ENCODE results near the gene SLC66A2. TPM values are rescaled to one million over a fixed set of nuclear protein-coding genes. Genes with fewer than 3 reads are reported as not detected.

The SLC66A2 gene
- total RNA-seq, 1 experiment from 2014 or later, result 52.8 TPM

DNA sequence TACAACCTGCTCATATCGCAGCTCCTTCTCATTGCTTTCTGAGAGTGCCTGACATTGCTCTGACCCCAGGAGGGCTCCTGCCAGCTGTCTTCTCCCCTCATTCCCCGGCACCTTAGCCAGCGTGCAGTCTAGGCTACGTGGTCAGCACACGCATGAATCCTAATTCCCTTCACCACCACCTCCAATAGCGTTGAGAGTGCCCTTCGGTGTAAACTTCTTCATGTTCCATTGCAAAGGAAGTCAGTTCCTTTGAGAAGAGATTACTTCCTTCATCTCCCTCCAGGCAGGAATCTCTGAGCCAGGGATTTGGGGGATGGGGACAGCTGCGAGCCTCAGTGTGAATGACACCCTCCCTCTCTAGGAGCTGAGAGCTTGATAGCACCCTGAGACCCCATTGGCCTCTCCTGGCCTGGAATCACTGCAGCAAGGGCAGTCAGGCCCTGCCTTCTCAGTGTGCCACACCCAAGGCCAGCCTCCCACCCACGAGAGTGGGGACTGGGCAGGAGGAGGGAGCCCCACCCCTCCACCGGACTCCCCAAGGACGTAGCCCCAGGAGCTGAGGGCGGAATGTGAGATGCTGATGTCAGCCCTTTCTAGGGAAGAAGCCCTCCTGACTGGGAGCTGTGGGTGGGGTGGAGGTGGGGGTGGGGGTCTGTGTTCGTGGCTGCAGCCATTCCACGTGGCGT, 53.4 kb downstream of the SLC66A2 start:
- ChIA-PET POLR2A (ENCODE audit: unreplicated experiment) (no interaction called here), CTCF (no interaction called here)
- BruUV-seq (replicated peaks), result no TSS peak

DNA sequence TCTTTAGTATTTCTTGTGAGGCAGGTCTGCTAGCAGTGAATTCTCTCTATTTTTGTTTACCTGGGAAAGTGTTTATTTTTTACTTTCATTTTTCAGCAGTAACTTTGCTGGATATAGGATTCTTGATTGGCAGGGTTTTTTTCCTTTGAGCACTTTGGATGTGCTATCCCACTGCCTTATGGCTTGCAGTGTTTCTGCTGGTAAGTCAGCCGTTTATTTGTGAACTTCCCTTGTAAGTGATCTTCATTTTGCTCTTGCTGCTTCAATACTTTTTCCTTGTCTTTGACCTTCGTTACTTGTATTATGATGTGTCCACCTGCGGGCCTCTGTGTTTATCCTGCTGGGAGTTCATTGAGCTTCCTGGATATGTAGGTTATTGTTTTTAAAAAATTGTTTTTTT, 54.7 kb downstream of the SLC66A2 start:
- ATAC-seq (no peak), DNase-seq (no peak)
- H2AFZ ChIP-seq (ENCODE audit: low read length), result no peak overlapping the region
- no peaks in the 10 kb centered on the region for H3K27me3 ChIP-seq (ENCODE audit: low read length)
- TF ChIP-seq EZH2 (IDR thresholded peaks at IDR 0.05; ENCODE audit: low read length, unreplicated experiment), result no peak
- TF ChIP-seq EZH2phosphoT487 (IDR thresholded peaks at IDR 0.05; ENCODE audit: borderline replicate concordance, low read length), result no peak
- TF ChIP-seq, protein P1, sequence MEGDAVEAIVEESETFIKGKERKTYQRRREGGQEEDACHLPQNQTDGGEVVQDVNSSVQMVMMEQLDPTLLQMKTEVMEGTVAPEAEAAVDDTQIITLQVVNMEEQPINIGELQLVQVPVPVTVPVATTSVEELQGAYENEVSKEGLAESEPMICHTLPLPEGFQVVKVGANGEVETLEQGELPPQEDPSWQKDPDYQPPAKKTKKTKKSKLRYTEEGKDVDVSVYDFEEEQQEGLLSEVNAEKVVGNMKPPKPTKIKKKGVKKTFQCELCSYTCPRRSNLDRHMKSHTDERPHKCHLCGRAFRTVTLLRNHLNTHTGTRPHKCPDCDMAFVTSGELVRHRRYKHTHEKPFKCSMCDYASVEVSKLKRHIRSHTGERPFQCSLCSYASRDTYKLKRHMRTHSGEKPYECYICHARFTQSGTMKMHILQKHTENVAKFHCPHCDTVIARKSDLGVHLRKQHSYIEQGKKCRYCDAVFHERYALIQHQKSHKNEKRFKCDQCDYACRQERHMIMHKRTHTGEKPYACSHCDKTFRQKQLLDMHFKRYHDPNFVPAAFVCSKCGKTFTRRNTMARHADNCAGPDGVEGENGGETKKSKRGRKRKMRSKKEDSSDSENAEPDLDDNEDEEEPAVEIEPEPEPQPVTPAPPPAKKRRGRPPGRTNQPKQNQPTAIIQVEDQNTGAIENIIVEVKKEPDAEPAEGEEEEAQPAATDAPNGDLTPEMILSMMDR (conservative IDR thresholded peaks at IDR 0.05; ENCODE audit: low read depth, low read length), result no peak
- no peaks in the 10 kb centered on the region for H3K79me2 ChIP-seq (ENCODE audit: low read length)
- no peaks in the 10 kb centered on the region for H3K9me2 ChIP-seq (replicated peaks; ENCODE audit: low read length)
- no peaks in the 10 kb centered on the region for H3K36me3 ChIP-seq (ENCODE audit: low read depth, low read length)
- POLR2A ChIA-PET (ENCODE audit: unreplicated experiment), result no interaction called here
- intact Hi-C loops (cut with micrococcal nuclease), result no loop called here
- H3K9me3 ChIP-seq (ENCODE audit: low read length), result peaks cover 19% of the 10 kb centered on the region; the same call in 1 of the 2 replicates
- no peak overlapping the region for H3K4me3 ChIP-seq (ENCODE audit: low read length)
- H3K9ac ChIP-seq (ENCODE audit: low read length), result no peak overlapping the region
- no peaks in the 10 kb centered on the region for H4K20me1 ChIP-seq (ENCODE audit: low read length)
- no peak overlapping the region for H3K4me2 ChIP-seq (ENCODE audit: low read length)
- no peak overlapping the region for H3K27ac ChIP-seq (ENCODE audit: low read length)
- no TSS peak for BruUV-seq (replicated peaks)
- no peaks in the 10 kb centered on the region for H3K4me1 ChIP-seq (ENCODE audit: insufficient read depth, low read length)
- CTCF ChIA-PET, result no interaction called here
- no peaks in the 10 kb centered on the region for H3F3A ChIP-seq (ENCODE audit: low read length, unreplicated experiment)

More for the DNA sequence above, 53.4 kb downstream of the SLC66A2 start:
- H3K4me1 ChIP-seq (ENCODE audit: insufficient read depth, low read length), result no peaks in the 10 kb centered on the region
- no peak overlapping the region for H2AFZ ChIP-seq (ENCODE audit: low read length)
- no peak for ATAC-seq
- H3K4me3 ChIP-seq (ENCODE audit: low read length), result no peak overlapping the region
- intact Hi-C loops (cut with micrococcal nuclease), result no loop called here
- H3K27me3 ChIP-seq (ENCODE audit: low read length), result no peaks in the 10 kb centered on the region
- H3K36me3 ChIP-seq (ENCODE audit: low read depth, low read length), result no peaks in the 10 kb centered on the region
- peaks cover 19% of the 10 kb centered on the region; the same call in 1 of the 2 replicates for H3K9me3 ChIP-seq (ENCODE audit: low read length)
- H3K4me2 ChIP-seq (ENCODE audit: low read length), result no peak overlapping the region
- no peak for DNase-seq
- H4K20me1 ChIP-seq (ENCODE audit: low read length), result no peaks in the 10 kb centered on the region
- H3K27ac ChIP-seq (ENCODE audit: low read length), result no peak overlapping the region
- no peak overlapping the region for H3K9ac ChIP-seq (ENCODE audit: low read length)
- no peak for TF ChIP-seq EZH2phosphoT487 (IDR thresholded peaks at IDR 0.05; ENCODE audit: borderline replicate concordance, low read length)
- no peak for TF ChIP-seq EZH2 (IDR thresholded peaks at IDR 0.05; ENCODE audit: low read length, unreplicated experiment)
- TF ChIP-seq, protein P1 (conservative IDR thresholded peaks at IDR 0.05; ENCODE audit: low read depth, low read length), result no peak
- H3K9me2 ChIP-seq (replicated peaks; ENCODE audit: low read length), result no peaks in the 10 kb centered on the region
- no peaks in the 10 kb centered on the region for H3F3A ChIP-seq (ENCODE audit: low read length, unreplicated experiment)
- H3K79me2 ChIP-seq (ENCODE audit: low read length), result no peaks in the 10 kb centered on the region

DNA sequence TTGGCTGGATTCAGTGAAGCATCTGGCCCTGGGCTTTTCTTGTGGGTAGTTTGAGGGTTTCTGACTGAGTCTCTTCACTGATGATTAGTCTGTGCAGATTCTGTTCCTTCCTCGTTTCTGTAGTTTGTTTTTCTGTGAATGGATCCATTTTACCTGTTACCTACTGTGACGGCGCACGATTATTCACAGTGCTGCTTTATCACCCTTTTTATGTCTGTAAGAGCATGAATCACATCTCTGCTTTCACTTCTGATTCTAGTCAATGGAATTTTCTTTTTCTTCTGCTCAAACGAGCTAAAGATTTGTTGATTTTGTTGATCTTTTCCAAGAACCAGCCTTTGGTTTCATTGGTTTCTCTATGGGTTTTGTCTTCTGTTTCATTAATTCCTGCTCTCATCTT, 60.8 kb downstream of the SLC66A2 start:
- H3K27ac ChIP-seq (ENCODE audit: low read length), result no peak overlapping the region
- DNase-seq (no peak), ATAC-seq (no peak)
- no peaks in the 10 kb centered on the region for H3F3A ChIP-seq (ENCODE audit: low read length, unreplicated experiment)
- CTCF ChIA-PET, result no interaction called here
- H2AFZ ChIP-seq (ENCODE audit: low read length), result no peak overlapping the region
- BruUV-seq (replicated peaks), result no TSS peak
- H3K27me3 ChIP-seq (ENCODE audit: low read length), result no peaks in the 10 kb centered on the region
- no peak overlapping the region for H3K9ac ChIP-seq (ENCODE audit: low read length)
- intact Hi-C loops (cut with micrococcal nuclease), result no loop called here
- H3K9me2 ChIP-seq (replicated peaks; ENCODE audit: low read length), result no peaks in the 10 kb centered on the region
- H3K36me3 ChIP-seq (ENCODE audit: low read depth, low read length), result no peaks in the 10 kb centered on the region
- no peak overlapping the region for H3K4me2 ChIP-seq (ENCODE audit: low read length)
- no peaks in the 10 kb centered on the region for H3K79me2 ChIP-seq (ENCODE audit: low read length)
- no peaks in the 10 kb centered on the region for H3K4me1 ChIP-seq (ENCODE audit: insufficient read depth, low read length)
- H3K9me3 ChIP-seq (ENCODE audit: low read length), result no peaks in the 10 kb centered on the region
- TF ChIP-seq, protein P1 (conservative IDR thresholded peaks at IDR 0.05; ENCODE audit: low read depth, low read length), result no peak
- TF ChIP-seq EZH2 (IDR thresholded peaks at IDR 0.05; ENCODE audit: low read length, unreplicated experiment) (no peak), EZH2phosphoT487 (IDR thresholded peaks at IDR 0.05; ENCODE audit: borderline replicate concordance, low read length) (no peak)
- no peaks in the 10 kb centered on the region for H4K20me1 ChIP-seq (ENCODE audit: low read length)
- POLR2A ChIA-PET (ENCODE audit: unreplicated experiment), result no interaction called here
- H3K4me3 ChIP-seq (ENCODE audit: low read length), result no peak overlapping the region
